Measurements from ENCODE around the gene TMEM187. TPM values are rescaled to one million over a fixed set of nuclear protein-coding genes. Genes with fewer than 3 reads are reported as not detected.
"Not testable (repeated sequence)": the region's sequence is repeated elsewhere in the genome, so short reads cannot be mapped to it uniquely, and the experiment has no call there.

The TMEM187 gene
- total RNA-seq, 1 donor from 2014 or later, result 8.6 TPM

GRCh38 chrX:153989973-153990655 is 17.6 kb downstream of the TMEM187 start:
- TF ChIP-seq POLR2AphosphoS5 (IDR thresholded peaks at IDR 0.05; ENCODE audit: insufficient read depth in 1 of 2, low read depth in 1 of 2), result no peak
- no peak for TF ChIP-seq CTCF (IDR thresholded peaks at IDR 0.05)
- TF ChIP-seq POLR2A (IDR thresholded peaks at IDR 0.05), result no peak
- Histone ChIP-seq H3K9me3 (no peaks in the 10 kb centered on the region), H3K4me3 (no peak overlapping the region), H3K4me1 (peaks cover 2% of the 10 kb centered on the region), H3K27ac (no peak overlapping the region), H3K27me3 (no peaks in the 10 kb centered on the region), H3K36me3 (no peaks in the 10 kb centered on the region)
- no peak for DNase-seq (ENCODE audit: extremely low spot score in 2 of 2)
- intact Hi-C loops (cut with DNase I), result no loop called here

GRCh38 chrX:153991013-153991580 is 18.5 kb downstream of the TMEM187 start:
- intact Hi-C loops (cut with DNase I), result no loop called here
- no peak overlapping the region for H3K27ac ChIP-seq
- no peaks in the 10 kb centered on the region for H3K27me3 ChIP-seq
- no peak for TF ChIP-seq CTCF (IDR thresholded peaks at IDR 0.05)
- no peak for TF ChIP-seq POLR2A (IDR thresholded peaks at IDR 0.05)
- no peak for TF ChIP-seq POLR2AphosphoS5 (IDR thresholded peaks at IDR 0.05; ENCODE audit: insufficient read depth in 1 of 2, low read depth in 1 of 2)
- no peaks in the 10 kb centered on the region for H3K36me3 ChIP-seq
- H3K4me3 ChIP-seq, result no peak overlapping the region
- no peaks in the 10 kb centered on the region for H3K4me1 ChIP-seq
- no peak for DNase-seq (ENCODE audit: extremely low spot score in 2 of 2)
- no peaks in the 10 kb centered on the region for H3K9me3 ChIP-seq

- intact Hi-C loops (cut with DNase I), result no loop called here
- H3K27ac ChIP-seq, result no peak overlapping the region
Observed at GRCh38 chrX:153992180-153992579, 19.6 kb downstream of the TMEM187 start.

GRCh38 chrX:153993079-153993478 is 20.5 kb downstream of the TMEM187 start:
- DNase-seq (ENCODE audit: extremely low spot score in 2 of 2), result no peak
- H3K27me3 ChIP-seq, result no peaks in the 10 kb centered on the region
- TF ChIP-seq CTCF (IDR thresholded peaks at IDR 0.05), result no peak
- TF ChIP-seq POLR2AphosphoS5 (IDR thresholded peaks at IDR 0.05; ENCODE audit: insufficient read depth in 1 of 2, low read depth in 1 of 2), result no peak
- TF ChIP-seq POLR2A (IDR thresholded peaks at IDR 0.05), result no peak
- H3K4me1 ChIP-seq, result no peaks in the 10 kb centered on the region
- no peak overlapping the region for H3K4me3 ChIP-seq
- no peaks in the 10 kb centered on the region for H3K36me3 ChIP-seq
- H3K9me3 ChIP-seq, result no peaks in the 10 kb centered on the region
- intact Hi-C loops (cut with DNase I), result no loop called here
- no peak overlapping the region for H3K27ac ChIP-seq

More at GRCh38 chrX:153992180-153992579, 19.6 kb downstream of the TMEM187 start:
- no peak for DNase-seq (ENCODE audit: extremely low spot score in 2 of 2)
- H3K9me3 ChIP-seq, result no peaks in the 10 kb centered on the region
- TF ChIP-seq POLR2A (IDR thresholded peaks at IDR 0.05) (no peak), POLR2AphosphoS5 (IDR thresholded peaks at IDR 0.05; ENCODE audit: insufficient read depth in 1 of 2, low read depth in 1 of 2) (no peak), CTCF (IDR thresholded peaks at IDR 0.05) (no peak)
- H3K4me3 ChIP-seq, result no peak overlapping the region
- no peaks in the 10 kb centered on the region for H3K36me3 ChIP-seq
- H3K27me3 ChIP-seq, result no peaks in the 10 kb centered on the region
- H3K4me1 ChIP-seq, result no peaks in the 10 kb centered on the region

- intact Hi-C loops (cut with DNase I), result no loop called here
- H3K9me3 ChIP-seq, result no peaks in the 10 kb centered on the region
- H3K27ac ChIP-seq, result no peak overlapping the region
- no peak overlapping the region for H3K4me3 ChIP-seq
- H3K36me3 ChIP-seq, result no peaks in the 10 kb centered on the region
- no peaks in the 10 kb centered on the region for H3K4me1 ChIP-seq
- H3K27me3 ChIP-seq, result no peaks in the 10 kb centered on the region
- TF ChIP-seq POLR2A (IDR thresholded peaks at IDR 0.05) (no peak), POLR2AphosphoS5 (IDR thresholded peaks at IDR 0.05; ENCODE audit: insufficient read depth in 1 of 2, low read depth in 1 of 2) (no peak), CTCF (IDR thresholded peaks at IDR 0.05) (no peak)
- DNase-seq (ENCODE audit: extremely low spot score in 2 of 2), result no peak
Observed at GRCh38 chrX:153993978-153994377, 21.4 kb downstream of the TMEM187 start.

- H3K36me3 ChIP-seq; H3K27ac ChIP-seq; H3K27me3 ChIP-seq; DNase-seq (ENCODE audit: extremely low spot score in 2 of 2); intact Hi-C loops (cut with DNase I); H3K4me1 ChIP-seq; H3K9me3 ChIP-seq; H3K4me3 ChIP-seq: not testable (repeated sequence)
Observed at GRCh38 chrX:153994398-153994797, 21.8 kb downstream of the TMEM187 start.
